ENCODE results near the gene FAM240A.

Gene FAM240A

DNA sequence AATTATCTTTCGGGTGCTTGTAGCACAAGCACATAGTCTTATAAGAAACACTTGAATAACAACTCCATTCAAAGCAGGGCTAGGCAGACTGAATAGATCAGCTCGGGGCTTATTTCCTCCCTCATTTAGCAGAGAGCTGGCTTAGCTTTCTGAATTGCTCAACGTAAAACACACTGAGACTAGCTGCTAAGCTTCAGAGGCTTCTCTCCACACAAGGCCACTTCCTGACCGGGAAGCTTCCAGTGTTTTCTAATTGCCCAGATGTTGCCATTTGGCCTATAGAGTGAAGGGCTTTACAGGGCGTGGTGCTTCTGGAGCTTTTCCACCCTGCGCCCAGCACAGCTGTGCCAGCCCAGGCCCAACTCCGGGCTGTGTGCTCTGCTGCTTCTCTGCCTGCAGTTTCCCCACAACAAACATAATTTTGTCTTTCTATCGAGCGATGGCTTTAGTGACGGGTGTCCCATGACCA lies 16.6 kb downstream of the FAM240A start:
- no peak for FAIRE-seq

DNA sequence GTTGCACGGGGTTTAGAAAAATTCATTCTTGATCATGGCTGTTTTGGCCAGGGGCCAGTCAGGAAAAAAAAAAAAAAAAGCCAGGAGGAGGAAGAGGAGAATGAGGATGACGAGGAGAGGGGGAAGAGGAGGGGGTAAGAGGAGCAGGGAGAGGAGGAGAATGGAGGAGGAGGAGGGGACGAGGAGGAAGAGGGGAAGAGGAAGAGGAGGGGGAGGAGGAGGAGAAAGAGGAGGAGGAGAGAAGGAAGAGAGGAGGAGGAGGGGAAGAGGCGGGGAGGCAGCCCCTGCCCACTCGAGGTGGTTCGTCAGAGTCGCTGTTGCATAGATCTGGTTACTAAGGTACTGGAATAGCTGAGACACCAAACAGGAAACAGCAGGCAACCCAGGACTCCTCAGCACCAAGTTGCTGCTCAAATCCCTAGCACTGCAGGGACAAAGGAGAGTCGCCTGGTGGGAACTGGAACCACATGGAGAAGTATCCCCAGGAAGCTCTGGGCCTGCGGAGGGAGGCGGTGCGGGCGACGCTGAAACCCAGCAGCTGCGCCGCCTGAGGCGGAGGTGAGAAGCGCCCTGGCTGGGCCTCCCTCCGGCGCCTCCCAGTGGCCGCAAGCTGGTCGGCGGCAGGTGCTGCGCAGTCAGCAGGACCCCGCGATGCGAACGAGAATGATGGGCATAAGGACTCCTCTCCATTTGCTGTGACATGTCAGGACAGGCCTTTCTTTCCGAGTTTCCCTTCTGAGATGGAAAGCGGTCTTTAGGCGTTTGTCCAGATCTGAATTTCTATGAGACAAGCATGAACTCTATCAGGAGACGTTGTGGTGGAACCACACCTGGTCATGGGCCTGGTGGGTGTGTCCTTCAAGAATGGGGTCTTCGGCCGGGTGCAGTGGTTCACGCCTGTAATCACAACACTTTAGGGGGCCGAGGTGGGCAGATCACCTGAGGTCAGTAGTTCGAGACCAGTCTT lies 17.5 kb downstream of the FAM240A start:
- no peak for FAIRE-seq

DNA sequence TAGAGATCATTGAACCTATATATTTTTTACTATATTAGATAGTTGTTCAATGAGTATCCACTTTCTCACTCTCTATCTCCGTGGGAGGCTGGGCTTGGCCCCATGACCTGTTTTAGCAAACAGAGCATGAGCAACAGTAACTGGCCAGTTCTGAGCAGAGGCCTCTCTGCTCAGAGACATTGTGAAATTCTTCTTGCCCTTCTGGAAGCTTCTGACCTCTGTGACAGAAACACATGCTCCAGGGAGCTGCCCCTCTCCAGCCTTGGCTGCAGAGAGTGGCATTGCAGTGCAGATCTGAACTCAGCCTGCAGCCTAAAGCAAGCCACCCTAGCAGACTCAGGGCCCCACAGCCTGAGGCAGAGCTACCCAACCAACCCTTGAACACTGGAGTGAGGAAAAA lies 20.5 kb downstream of the FAM240A start:
- no peak for FAIRE-seq

DNA sequence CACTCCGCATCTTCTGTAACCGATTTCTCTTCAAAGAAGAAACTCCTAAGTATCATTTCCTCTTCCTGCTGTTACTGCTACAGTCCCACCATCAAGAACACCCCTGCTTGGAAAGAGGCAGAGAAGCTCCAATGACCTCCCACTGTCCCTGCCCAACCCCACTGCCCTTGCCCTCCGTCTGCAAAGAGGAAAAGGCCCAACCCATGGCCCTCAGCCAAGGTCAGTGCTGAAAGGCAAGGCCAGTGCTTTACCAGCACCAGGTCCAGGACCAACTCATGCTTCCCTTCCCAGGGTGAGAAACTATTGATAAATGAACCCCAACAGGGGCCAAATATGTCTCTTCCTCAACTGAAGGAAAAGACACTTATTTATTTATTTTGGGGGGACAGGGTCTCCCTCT lies 22.5 kb downstream of the FAM240A start:
- no peak for FAIRE-seq

DNA sequence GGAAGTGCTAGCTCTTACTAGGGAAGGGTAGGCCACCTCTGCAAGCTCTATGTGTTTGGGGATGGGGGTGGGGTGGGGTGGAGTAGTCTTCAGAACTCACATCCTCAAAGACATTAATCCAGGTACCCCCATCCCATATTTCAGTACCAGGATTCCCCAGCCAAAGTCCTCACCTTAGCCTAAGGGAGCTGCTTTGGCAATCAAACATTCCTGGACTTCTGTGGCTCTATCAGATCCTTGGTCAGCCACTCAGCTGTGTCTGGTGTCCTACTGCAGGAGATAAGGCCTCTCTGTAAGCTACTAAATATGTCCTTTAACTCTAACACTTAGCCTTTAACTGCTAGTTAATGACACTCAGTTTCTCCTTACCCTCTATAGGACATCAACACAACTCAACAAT lies 26.9 kb downstream of the FAM240A start:
- FAIRE-seq = no peak

DNA sequence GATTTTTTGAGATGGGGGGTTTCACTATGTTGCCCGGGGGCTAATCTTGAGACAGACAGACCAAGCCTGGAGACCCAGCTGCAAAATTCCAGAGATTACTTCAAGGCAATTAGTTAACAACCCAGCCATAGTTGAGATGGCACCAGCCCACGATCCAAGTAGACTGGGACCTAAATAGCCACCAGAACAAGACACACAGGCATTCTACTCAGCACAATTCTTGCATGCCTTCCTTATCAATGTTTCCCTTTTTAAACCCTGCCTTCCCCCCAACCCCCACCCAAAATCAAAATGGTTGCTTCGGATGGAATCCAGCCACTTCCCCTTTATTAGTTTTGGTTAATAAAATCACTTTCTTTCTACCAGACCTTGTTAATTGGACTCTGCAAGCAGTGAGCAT lies 28.6 kb downstream of the FAM240A start:
- FAIRE-seq = no peak

DNA sequence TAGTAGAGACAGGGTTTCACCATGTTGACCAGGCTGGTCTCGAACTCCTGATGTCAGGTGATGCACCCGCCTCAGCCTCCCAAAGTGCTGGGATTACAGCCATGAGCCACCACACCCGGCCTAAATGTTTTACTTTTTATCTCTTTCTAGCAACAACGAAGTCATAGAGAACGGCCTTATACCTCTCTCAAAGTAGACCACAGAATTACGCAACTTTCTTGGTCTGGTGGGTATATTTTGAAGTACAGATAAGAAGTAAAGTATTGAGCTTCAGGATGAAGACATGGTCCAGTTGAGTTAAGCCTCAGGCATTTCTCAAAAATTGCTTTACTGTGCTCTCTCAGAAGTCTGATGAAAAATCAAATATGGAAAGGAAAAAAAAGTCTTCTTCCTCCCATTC lies 30.6 kb downstream of the FAM240A start:
- no peak for FAIRE-seq

DNA sequence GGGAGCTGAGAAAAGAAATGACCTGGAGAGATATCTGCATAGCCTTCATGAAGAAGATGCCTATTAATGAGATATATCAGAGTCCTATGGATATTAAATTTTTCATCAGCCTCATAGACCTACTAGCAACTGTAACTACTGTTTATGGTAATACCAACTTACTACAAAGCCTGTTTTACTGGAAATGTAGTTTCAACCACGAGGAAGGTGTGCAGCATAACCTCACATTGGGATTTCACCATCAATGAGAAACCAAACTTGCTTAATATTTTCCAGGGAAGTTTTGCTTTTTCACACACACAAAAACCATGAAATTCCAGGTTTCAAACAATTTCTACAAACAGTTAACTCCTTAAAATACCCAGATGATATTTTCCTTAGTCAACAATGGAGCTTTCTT lies 31.4 kb downstream of the FAM240A start:
- no peak for FAIRE-seq

DNA sequence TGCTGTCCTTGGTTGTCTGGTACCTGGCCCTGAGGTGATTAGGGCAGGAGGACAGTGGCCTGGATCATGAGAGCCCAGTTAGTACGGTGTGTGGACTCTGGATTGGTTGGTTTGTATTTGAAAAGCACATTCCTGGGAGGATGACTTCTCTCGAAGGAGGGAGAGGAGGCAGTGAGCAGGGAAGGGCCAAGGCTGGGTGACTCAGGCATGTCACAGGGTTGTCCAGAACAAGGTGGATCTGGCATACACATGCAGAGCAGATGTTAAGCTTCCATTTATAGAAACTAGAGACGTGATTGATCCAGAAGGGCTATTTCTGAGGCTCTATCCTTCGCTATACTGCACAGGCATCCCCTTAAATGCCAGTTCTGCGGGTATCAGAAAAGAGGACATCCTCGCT lies 34.4 kb downstream of the FAM240A start:
- no peak for FAIRE-seq

DNA sequence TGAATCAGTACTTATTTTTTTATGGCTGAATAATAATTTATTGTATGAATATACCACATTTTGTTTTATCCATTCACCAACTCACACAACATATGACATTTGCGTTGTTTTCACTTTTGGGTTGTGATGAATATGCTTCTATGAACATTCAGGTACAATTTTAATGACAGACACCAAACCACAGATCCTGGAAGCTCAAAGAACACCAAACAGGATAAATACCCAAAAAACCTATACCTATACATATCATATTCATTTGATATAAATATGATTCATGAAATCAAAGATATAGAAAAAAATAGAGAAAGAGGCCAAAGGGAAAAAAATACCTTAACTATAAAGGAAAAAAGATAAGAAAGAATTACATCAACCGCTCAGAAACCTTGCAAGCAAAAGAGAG lies 35.8 kb downstream of the FAM240A start:
- FAIRE-seq = no peak

DNA sequence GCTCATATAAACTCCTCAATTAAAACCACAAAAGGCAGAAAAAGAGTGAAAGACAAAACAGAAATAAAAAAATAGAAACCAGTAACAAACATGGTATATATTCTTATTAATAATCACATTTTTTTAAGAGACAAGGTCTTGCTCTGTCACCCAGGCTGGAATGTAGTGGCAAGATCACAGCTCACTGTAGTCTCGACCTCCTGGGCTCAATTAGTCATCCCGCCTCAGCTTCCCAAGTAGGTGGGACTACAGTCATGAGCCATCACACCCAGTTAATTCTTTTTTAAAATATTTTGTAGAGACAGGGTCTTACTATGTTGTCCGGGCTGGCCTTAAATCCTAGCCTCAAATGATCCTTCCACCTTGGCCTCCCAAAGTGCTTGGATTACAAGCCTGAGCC lies 37.1 kb downstream of the FAM240A start:
- FAIRE-seq = no peak

DNA sequence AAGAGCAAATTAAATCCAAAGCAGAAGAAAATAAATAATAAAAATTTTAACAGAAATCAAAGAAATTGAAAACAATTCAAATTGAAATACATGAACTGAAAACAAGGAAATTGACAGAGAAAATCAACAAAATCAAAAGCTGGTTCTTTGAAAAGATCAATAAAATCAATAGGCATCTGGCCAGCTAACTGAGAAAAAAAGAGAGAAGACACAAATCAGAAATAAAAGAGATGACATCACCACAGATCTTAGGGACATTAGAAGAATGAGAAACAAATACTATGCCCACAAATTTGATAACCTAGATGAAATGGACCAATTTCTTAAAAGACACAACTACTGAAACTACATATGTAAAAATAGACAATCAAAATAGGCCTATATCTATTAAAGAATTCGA lies 38.8 kb downstream of the FAM240A start:
- FAIRE-seq = no peak

DNA sequence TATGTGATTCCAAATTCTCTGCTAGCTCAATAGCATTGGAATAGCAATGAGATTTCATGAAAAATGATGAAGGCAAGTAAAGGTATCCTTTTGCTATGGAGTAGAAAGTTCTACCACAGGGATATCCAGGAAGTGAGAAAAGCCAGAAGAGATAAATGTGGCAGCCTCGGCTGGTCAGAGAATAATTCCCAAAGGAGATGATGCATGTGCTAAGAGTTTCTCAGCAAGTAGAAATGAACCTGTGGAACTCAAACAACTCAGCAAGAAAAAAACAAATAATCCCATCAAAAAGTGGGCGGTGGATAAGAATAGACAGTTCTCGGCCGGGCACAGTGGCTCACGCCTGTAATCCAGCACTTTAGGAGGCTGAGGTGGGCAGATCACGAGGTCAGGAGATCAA lies 42.9 kb downstream of the FAM240A start:
- no peak for FAIRE-seq

DNA sequence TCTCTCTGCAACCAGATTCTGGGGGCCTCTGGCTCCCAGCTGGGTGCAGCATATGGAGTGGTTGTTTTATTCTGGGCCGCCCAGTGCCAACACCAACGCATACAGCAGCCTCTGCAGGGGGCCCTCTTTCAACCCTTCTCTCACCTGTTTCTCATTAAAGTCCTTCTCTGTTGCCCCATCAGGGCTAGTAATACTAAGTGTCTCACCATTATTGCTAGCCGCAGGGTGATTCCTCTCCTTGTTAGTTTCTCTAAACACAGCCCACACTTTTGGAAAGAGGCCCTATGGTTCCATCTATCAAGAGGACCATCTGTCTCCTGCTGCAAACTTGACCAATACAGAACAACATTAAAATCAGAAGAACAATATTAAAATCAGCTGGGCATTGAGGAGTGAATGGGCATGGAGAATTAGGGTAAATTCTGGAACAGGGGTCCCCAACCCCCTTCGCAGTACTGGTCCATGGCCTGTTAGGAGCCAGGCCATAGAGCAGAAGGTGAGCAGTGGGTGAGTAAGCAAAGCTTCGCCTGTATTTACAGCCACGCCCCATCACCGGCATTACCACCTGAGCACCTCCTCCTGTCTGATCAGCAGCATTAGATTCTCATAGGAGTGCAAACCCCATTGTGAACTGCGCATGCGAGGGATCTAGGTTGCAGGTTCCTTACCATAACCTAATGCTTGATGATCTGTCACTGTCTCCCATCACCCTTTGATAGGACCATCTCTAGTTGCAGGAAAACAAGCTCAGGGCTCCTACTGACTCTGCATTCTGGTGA lies 44.6 kb downstream of the FAM240A start:
- no peak for FAIRE-seq

DNA sequence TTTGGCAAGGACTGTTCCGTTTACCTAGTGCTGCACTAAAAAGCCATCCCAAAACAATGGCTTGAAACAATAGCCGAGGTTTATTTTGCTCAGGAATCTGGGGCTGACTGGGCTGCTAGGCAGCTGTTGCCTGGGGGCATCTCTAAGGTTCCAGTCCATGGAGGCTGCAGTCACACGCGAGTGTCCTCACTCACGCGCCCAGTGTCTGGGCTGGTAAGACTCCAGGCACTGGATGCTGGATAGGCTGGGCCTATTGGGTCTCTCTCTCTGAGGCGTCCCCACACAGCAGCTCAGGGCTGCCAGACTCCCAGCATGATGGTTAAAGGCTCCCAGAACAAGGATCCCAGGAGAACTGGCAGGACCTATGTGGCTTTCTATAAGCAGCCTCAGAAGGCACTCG lies 47.0 kb downstream of the FAM240A start:
- no peak for FAIRE-seq

DNA sequence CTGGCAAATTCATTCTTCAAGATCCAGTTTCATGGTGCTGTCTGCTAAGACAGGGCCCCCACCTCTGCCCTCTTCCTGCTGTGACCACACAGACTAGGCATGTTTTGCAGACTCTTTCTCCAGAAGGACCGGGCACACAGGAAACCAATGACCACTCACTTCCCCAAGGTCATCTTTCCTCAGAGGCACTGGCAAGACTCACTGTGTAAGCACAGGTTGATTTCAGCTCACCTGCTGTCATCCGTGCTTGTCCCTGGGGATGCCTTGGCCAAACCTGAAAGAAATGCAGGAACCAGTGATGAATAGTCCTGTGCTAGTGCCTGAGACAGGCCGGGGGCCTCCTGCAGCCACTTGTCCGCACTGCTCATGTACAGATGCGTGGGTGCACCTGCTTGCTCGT lies 47.7 kb downstream of the FAM240A start:
- FAIRE-seq = no peak

DNA sequence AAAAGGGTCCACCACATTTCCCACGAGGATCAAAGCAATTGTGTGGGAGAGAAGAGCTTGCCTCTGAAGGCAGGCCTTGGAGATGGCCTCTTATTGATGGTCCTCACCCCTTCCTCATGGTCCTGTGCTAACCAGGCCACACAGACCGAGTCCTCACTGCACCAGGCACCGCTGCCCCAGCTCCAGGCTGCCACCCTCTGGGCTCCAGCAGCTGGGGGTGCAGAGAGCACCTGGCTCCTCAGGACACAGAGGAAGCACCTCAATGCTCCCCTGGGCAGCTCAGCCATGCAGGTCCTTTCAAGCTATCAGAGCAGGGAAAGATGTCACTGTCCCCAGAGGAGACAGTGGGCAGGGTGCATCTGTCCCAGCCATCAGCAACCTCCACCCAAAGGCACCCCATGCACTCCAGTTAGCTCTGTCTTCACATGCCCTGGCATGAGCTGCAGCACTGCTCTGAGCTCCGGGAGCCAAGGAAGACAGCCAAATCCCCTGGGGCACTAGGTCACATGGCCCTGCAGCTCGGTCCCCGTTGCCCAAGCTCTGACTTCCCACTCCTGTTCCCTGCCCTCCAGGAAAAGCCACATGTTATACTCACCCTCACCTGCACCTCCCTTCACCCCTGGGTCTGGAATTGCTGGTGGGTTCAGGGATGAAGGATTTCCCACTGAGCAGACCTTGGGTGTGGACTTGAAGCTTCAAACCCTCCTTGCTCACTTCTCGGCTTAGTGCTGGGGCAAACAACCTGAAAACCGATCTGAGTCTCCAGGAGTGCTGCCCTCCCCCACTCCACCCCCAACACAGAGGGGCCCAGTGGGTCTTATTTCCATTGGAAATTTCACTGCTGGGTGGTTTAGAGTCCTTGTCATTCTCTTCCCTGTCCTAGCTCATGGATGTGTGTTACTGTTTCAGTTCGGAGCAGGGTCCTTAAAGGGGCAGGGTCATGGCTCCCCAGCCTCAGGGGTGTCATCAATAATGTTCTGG lies 48.5 kb downstream of the FAM240A start:
- FAIRE-seq = no peak

DNA sequence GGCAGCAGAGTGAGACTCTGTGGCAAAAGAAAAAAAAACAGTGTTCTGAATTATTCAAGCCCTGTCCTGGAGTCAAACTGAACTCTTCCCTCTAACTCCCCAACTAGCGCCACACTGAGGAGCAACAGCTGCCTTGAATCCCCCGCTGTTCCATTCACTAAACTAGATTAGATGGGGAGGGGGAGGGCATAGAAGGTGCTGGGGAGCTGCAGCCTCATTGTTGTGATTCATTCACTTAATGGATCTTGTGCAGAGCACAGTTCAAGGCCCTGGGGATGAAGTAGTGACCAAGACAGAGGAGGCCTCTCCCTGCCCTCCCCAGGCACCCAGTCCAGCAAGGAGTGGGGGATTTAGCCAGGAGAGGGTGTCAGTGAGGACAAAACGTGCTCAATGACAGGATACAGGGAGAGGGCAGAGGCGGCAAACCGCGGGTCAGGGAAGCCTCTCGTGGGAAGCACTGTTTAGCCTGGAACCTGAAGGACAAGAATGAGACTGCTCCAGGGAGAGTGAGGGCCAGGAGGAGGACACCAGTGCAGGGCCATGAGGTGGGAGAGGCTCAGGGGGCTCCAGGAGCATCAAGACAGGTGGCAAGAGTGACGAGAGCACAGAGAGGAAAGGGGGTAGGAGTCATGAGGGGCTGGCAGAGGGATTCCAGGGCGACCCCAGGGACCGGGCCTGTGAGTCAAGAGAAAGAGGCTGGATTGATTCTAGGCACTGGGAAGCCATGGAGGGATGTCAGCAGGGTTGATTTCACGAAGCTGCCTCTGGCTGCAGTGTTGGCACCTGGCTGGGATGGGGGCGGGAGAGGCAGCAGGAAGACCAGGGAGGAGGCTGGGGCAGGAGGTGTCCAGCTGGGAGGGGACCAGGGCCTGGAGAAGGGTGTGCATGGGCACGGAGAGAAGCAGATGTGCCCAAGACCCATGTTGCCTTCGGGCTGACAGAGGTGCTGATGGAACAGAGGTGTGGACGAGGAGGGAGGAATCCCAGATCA lies 49.7 kb downstream of the FAM240A start:
- no peak for FAIRE-seq

DNA sequence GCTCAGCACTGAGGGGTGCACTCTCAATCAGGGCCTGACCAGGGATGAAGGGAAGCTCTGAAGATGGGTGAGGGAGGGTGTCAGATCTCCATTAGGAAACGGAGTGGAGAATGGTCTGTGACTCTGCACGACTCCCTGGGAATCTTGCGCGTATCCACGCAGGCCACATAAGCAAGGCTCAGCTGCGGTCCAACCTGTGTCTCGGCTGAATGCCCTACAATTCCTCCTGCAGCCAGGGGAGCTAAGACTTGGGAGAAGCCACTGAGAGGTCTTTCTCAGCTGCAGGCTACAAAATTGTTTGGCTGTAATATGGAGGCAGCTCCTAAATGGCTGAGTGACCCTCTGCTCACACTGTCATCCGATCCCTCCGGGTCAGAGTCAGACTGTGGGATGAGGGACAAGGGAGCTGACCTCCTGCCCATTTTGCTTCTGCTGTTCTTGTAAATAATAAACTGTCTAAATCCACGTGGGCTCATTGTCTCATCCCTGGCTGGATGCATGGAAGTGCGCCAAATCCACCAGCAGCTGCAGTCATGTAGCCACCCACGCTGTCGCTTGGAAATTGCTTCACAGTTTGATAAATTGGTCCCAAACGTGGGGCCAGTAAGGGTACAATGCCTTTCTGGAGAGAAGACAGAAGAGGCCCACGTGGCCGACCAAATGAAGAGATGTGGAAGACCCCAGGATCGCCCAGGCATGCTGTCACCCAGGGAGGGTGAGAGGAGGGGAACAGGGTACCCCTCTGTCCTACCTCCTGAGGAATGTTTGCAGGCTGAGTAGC lies 50.6 kb downstream of the FAM240A start:
- FAIRE-seq = no peak

DNA sequence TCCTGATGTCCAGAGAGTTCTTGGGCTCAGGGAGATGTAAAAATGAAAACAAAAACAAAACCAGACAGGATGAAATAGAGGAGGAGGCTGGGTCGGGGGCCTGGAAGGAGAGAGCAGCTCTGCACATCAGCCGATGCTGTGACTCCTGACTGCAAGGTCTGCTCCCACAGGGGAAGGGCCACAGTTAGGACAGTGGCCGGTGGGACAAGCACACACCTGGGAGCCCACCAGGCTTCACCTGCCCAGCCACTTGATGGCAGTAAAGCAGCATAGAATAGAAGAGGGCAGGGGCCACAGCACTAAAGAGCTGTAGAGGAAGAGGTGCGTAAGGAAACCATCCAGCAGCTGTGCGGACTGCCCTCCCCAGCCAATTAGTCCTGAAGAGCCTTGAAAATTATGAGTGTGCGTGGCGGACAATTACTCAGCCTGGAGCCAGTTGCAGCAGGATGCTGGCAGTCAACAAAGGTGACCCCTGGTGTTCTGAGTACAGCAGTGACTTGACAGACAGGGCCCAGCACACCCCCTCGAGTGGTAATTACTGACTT lies 51.3 kb downstream of the FAM240A start:
- FAIRE-seq = no peak

Measured in islet of Langerhans (tissue), 1 donor.